Suprapubic skin (tissue), 4 donors: ENCODE measurements around the gene CC2D2B.

ENCODE experiments used
- CTCF ChIP-seq, 2 donors: fragments of 200-600 bp in 1 of 2; fragments of 450-650 bp in 1 of 2; sonication (generic) in 1 of 2; IDR thresholded peaks; one replicate each; pipeline ENCODE4 v1.5.1; 2016 to 2019; ENCODE audit warnings: antibody characterized with exemption in 2 of 2, mild to moderate bottlenecking in 1 of 2, moderate library complexity in 1 of 2
- EP300 ChIP-seq: sonication (generic); formaldehyde crosslinking; IDR thresholded peaks from one replicate; pipeline ENCODE4 v1.6.1; 2017; ENCODE audit warnings: antibody characterized with exemption
- POLR2A ChIP-seq, 2 donors: fragments of 450-650 bp; IDR thresholded peaks; one replicate each; pipeline ENCODE4 v1.6.1; 2017; ENCODE audit warnings: antibody characterized with exemption in 2 of 2, mild to moderate bottlenecking in 2 of 2, moderate library complexity in 2 of 2
- POLR2AphosphoS5 ChIP-seq, 3 donors: sonication (generic); formaldehyde crosslinking; IDR thresholded peaks; one replicate each; pipeline ENCODE4 v1.6.1; 2017; ENCODE audit warnings: antibody characterized with exemption in 3 of 3

- no peak for TF ChIP-seq CTCF (IDR thresholded peaks at IDR 0.05)
- TF ChIP-seq POLR2A (IDR thresholded peaks at IDR 0.05), result no peak
- TF ChIP-seq EP300, result no peak
- no peak for TF ChIP-seq POLR2AphosphoS5 (IDR thresholded peaks at IDR 0.05)
Observed at GRCh38 chr10:95963991-95964389, 56.2 kb downstream of the CC2D2B start.
